NCI-H748 treated with DMSO at 0.1 percent for 48 hours (cell line): ENCODE measurements around the gene SLC4A8.
A peak's percentile ranks its signal among the peaks of the same experiment; 100 is the strongest.

Experiments used
- DNase-seq: peaks from one replicate; lab custom pipeline; 2025; lab: John Stamatoyannopoulos, UW

Gene SLC4A8

DNA sequence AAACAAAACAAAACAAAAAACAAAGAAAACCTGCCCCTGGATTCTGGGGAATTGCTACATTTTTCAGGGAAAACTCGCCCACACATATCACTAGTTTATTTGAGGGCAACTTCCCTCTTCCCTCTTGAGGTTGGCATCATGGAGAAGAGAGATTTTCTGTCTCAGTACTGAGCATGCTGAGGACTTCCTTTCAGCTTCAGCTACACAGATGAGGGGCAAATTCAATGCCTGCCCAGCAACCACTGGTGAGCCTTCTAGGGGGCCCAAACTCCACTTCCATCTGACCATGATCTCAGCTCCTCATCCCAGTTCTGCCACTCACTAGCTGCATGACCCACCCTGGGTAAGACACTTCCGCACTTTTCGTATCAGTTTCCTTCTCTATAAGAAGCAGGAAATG is 103.3 kb downstream of the SLC4A8 start:
- no peak for DNase-seq

DNA sequence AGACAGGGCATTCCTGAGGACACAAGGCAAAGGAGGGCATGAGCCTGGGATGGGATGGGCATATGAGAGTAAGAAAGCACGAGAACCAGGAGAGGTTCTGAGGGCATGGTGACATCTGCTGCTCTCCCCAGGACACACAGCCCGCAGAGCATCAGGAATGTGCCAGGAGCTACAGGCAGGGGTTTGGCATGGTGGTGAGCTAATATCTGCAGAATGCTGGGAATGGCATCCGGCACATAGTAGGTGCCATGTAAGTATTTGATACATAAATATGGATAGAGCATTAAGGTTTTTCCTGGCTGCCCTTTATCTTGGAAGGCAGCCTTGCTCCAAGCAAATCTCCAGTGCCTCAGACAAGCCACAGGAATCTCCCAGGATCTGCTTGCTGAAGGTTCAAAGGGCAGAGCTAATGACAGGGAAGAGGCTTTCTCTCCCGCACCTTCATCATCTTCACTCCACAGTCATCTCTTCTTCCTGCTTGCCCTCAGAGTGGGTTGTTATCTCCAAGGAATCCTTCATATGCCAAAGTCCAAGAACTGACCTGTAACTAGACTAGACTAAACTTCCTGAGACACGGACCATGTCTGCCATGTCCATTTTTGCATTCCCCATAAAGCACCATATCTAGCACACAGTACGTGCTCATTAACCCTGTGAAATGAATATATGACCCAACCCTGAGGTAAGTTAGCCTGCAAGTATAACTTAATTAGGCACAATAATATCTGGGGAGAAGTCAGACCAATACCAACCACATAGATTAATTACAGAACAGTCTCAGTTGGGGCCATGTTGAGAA is 104.4 kb downstream of the SLC4A8 start:
- DNase-seq, result no peak

DNA sequence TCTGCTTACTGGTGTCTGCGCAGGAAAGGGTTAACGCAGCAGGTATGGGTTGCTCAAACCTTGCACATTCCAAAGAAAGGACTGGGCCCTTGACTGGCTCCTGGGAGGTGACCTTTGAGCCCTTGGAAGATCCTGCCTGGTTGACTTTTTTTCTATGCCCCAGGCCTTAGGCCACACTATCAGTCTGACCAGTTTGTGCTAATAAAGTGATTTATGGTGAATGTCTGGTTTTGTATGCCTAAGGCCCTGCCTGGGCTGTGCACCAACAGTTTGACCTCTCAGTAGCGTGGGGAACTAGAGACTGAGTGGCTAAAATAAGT is 105.0 kb downstream of the SLC4A8 start:
- no peak for DNase-seq

DNA sequence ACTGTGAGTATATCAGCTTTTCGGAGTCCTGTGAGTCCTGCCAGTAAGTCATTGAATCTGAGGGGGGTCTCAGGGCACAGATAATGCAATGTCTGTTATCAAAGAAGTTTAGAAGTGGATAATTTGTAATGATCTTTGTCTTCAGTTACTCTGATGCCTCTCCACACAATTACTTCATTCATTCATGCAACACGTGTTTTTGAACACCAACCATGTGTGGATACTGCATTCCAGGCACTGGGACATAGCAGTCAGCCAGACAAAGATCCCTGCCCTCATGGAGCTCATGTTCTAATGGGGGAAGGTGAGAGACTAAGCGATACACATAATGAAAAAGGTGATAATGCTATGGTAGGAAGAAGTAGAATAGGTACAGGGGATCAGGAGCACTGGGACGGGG is 105.6 kb downstream of the SLC4A8 start:
- DNase-seq, result no peak

DNA sequence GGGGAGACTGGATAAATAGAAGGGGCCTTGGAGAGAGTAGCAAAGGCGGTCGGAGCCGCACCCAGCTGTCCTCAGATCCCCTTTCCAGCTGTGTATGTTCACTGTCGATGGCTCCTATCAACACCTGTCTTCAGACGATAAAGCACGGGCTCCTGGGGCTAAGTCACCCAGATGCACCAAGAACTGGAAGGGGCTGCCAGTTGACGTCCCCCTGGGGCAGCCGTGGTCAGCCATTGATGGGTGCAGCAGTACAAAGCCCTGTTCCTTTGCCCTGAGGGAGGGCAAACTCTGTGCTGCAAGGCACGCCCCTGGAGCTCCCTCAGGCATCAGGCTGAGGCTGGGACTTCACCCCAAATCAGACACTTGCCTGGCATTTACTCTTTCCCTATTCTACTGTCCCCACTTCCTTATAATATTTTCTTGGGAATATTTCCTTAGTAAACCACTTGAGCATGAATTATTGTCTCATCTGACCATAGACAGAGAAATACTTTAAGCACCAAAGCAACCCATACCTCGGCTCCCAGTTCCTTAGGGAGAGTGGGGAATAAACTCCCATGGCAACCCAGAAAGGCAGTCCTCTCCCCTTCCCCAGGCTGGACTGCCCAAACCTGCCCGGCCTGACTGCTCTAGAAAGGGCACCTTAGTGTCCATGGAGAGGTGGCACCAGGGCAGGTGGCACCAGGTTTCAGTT is 106.8 kb downstream of the SLC4A8 start:
- DNase-seq, result no peak

DNA sequence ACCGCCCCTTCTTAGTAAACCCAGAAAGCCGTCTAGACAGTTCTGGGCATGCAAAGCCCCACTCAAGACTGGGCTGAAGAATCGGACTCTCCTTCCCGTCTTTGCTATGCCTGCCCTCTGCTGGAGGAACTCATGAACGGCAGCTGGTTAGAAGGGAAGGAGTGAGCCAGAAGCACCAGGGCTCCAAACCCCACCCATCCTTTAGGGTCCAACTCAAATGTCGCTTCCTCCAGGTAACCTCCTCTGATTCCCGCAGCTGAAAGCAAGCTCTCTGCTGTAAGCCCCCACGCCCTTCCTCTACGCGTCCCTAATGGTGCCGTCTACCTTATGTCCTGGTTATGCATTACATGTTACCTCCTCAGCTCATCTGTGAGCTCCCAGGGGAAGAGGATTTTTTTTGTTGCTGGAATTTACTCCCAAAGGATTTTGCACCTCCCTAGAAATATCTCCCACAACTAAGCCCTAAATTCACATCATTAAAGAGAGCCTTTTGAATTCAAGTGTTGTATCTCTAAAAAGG is 107.4 kb downstream of the SLC4A8 start:
- DNase-seq, result peak; percentile 82

DNA sequence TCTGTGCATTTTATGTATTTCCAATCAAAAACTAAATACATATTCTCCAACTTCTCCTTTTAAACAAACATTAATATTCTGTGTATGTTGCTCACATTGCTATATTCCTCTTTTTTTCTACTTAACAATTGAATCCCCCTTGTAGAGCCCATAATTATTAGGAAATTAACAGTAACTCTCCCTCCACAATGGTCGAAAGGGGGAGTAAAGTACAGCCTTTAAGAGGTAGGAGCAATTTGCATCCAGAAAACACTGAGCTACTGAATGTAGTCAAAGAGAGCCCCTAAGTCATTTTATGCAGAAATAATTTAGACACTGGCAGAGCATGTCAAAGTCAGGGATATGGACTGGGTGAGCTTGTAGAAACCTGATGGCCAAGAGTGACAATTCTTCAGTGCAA is 109.2 kb downstream of the SLC4A8 start:
- peak; percentile 51 for DNase-seq

DNA sequence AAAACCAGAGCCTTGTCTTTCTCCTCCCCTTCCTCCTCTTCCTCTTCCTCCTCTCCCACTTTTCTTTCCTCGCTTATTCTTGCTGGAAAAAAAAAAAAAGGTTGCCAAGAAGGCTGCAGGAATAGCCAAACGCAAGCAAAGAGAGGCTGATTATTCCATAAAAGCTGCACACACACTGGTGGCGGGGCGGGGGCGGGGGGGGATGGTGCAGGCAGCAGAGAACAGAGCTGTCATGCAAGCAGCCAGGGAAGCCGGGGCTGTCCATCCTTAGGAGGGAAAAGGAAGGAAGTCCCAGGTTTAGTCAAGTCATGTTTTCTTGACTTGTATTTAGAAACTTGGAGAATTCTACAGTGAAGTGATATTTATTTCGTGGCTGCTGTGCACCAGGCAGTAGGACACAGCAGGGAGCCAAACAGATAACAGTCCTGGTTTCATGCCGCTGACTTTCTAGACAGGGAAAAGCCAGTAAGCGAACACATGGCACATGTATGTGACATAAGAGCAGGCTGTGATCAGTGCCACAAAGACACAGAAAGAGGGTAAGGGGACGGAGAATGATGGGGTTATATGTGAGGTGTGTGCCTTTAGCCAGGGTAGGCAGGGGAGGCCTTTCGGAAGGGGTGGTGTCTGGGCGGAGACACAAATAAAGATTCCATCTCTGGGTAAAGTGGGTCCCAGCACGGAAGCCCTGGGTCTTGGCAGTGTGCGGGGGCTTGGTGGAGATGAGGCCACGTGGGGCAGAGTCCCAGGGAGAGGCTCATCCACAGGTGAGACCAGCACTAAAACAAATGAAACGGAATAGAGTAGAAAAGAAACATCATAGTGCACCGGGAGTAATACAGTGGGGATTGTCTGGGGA is 109.8 kb downstream of the SLC4A8 start:
- DNase-seq, result no peak

DNA sequence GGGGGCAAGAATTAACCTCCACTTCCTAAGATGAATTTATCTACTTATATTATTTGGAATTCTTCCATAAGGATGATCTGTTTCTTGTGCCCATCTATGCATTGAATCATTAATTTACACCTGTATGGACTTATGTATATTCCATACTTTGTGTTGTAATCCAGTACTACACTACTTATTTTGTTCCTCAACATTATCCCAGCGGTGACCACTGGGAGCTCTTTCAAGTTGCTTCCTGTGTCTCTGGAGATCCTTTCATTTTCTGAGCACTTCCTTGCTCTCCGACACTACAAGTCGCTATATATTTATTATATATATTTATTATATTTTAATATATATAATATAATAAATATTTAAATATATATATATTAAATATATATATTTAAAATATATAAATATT is 111.5 kb downstream of the SLC4A8 start:
- no peak for DNase-seq

DNA sequence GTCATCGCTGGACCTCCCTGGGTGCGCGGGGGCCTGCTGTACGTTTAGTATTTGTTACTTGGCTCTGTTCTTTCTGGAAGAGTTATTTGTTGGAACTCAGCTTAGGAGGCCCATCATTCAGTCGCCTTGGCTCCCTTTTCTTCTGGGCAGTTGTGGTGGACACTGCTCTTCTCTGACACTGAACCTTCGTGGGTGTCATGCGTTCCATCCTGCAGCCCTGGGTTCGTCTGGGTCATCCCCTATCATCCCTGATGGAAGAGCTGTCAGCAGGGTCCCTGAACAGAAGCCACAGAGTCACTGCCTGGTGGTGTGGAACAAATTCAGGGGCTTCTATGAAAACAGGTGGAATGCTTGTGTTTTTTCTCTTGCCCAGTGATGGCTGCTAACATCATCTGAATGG is 113.5 kb downstream of the SLC4A8 start:
- no peak for DNase-seq

DNA sequence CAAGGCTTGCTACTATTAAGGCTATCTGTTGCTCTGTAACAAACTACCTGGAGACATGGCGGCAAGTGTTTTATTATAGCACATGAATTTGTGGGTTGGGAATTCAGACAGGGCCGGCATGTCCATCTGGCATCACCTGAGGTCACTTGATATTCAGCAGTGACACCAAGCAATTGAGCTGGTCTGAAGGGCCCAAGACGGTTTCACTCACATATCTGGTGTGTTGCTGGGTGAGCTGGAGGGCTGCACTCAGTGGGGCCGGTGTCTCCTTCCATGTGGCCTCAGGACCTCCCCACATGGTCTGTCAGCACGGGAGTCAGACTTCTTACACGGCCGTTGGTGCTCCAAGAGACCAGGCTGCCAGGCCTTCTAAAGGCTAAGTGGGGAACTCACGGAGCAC is 114.0 kb downstream of the SLC4A8 start:
- DNase-seq, result no peak

DNA sequence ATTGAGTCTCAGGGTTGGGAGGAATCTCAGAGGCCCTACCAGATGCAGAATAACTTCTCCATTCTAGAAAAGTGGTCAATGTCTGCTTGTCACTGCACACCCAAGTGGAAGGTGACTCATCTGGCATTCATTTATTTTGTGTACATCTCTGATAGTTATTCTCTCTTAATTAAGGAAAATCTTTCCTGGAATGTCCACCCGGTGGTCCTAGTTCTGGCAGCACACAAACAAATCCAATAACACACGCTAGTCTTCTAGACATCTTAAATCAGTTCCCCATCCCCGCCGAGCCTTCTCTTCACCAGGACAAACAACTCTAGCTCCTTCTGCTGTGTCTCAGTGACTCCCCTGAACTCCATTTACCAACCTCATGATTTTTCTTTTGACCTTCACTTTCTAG is 116.4 kb downstream of the SLC4A8 start:
- no peak for DNase-seq

DNA sequence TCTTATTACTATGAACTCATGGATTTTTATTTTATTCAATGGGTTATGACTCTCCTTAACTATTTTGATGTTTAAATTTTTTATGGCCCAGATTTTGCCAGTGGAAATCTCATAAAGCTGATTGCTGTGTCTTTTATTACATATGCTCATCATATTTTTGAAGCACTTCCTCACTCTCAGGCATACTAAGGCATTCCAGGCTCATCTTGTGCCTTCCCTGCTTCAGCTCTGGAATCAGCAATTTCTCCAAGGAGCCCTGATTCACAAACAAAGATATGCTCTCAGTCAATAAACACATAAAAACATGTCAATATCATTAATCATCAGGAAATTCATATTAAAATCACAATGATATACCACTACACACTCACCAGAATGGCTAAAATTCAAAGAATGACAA is 121.5 kb downstream of the SLC4A8 start:
- DNase-seq, result no peak

DNA sequence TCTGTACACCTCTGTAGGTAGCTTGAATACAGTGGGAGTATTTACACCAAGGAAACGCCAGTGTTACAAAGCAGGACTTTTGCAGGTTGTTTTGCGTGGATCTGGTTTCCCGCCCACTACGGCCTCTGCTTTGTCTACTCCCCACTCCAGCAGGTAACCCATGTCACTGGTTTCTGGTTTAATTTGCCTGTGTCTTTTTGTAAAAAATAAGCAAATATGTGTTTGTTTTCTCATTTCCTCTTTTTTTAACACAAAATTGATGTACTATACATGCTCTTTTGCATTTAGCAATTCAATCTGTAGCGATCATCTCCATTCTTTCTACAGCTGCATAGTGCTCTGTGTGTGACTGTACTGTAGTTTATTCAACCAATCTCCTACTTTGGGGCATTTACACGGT is 123.0 kb downstream of the SLC4A8 start:
- no peak for DNase-seq

DNA sequence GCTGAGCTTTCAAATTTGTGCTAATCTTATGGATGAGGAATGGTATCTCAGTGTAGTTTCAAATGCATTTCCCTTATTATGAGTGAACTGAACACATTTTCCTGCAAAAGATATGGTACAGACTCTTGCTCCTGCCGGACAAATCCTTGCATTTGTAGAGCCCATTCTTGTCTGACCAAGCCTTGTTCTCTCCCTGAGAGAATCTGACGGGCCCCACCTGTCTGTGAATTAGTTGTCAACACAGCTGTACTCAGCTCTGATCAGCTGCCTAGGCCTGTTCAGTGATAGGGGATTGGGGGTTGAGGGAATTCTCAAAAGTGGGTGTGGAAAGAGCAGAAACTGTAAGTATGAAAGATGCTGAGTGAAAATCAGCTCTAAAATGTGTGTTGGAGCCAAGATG is 123.6 kb downstream of the SLC4A8 start:
- DNase-seq, result peak; percentile 40

DNA sequence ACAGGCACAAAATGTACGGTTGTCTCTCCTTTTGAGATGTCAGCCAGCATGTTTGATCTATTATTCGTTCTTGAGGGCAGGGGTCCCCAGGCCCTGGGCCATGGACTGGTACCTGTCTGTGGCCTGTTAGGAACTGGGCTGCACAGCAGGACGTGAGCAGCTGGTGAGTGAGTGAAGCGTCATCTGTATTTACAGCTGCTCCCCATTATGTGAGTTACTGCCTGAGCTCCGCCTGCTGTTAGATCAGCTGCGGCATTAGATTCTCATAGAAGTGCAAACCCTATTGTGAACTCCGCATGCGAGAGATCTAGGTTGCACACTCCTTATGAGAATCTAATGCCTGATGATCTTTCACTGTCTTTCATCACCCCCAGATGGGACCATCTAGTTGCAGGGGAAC is 125.0 kb downstream of the SLC4A8 start:
- DNase-seq, result peak; percentile 82
